ENCODE measurements around the gene EPN1.

DNA sequence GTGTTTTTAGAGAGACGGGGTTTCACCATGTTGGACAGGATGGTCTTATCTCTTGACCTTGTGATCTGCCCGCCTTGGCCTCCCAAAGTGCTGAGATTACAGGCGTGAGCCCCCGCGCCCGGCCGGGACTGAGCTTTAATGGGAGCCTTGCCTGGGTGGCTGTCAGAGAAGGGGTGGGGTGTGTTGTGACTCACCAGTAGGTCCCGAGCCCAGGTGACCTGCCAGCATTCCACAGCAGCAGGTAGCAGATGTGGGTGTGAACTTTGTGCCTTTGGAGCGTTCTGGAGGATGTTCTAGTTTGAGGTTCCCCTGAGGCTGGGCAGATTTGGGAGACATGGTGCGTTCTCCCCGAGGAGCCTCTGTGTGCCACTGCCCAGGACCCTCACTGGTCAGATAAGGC, 7.1 kb upstream of the EPN1 start:
- TF ChIP-seq EZH2 (IDR thresholded peaks at IDR 0.05; ENCODE audit: insufficient read depth, poor library complexity, severe bottlenecking) = no peak
- no peak for TF ChIP-seq EZH2phosphoT487 (IDR thresholded peaks at IDR 0.05; ENCODE audit: insufficient read depth, low read depth)

Data from GM23248 (cell line).